T-helper 1 cell treated with Interleukin-12 subunit alpha and Interleukin-12 subunit beta and Interleukin-4 antibody, amounts not matched to agents 30 ng/mL and 1 ng/mL, for 36 hours (primary cell): ENCODE results near the gene TARP.
"Not testable (repeated sequence)": the region's sequence is repeated elsewhere in the genome, so short reads cannot be mapped to it uniquely, and the experiment has no call there.

Experiments
- intact Hi-C: fragments of 100-400 bp; cut with micrococcal nuclease; formaldehyde crosslinking; loops from one replicate; pipeline ENCODE4 v1.15.1; 2024

TARP gene

DNA sequence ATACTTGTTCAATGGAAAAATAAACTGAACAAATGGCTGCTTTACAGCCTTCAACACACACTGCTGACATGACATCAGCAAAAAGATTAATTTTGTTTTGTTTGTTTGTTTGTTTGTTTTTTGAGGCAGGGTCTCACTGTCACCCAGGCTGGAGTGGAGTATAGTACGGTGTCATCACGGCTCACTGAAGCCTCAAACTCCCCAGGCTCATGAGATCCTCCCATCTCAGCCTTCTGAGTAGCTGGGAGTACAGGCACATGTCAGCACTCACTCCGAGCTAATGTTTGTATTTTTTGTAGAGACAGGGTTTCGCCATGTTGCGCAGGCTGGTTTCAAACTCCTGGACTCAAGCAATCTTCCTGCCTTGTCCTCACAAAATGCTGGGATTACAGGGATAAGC is 10.9 kb downstream of the TARP start:
- intact Hi-C loops = no loop called here

- intact Hi-C loops = not testable (repeated sequence)
Measured at GRCh38 chr7:38262026-38262425, 11.4 kb downstream of the TARP start.

- intact Hi-C loops = not testable (repeated sequence)
Measured at GRCh38 chr7:38261601-38262000, 11.8 kb downstream of the TARP start.

- intact Hi-C loops = not testable (repeated sequence)
Measured at GRCh38 chr7:38259157-38259556, 14.3 kb downstream of the TARP start.

GRCh38 chr7:38257350-38257677 is 16.1 kb downstream of the TARP start:
- intact Hi-C loops = no loop called here

DNA sequence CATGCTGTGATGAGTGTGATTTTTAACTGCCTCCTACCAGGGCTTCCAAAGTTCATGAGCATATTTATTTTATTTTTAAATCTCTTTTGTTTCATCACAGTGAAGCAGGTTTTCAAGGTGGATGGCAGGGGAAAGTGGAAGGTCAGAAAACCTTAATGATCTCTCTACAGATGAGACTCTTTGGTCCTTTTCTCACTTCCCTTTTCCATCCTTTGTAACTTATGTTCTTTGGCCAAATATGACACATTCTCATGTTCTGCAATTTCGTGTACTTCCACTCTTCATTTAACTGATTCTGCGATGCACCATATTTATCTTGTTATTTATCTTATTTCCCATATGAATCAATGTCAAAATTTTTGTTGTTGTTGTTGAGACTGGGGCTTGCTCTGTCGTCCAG is 23.6 kb downstream of the TARP start:
- intact Hi-C loops = loop anchor here (5.0 kb wide), 1 partner anchor 33 kb away; no protein-coding TSS in a partner anchor

DNA sequence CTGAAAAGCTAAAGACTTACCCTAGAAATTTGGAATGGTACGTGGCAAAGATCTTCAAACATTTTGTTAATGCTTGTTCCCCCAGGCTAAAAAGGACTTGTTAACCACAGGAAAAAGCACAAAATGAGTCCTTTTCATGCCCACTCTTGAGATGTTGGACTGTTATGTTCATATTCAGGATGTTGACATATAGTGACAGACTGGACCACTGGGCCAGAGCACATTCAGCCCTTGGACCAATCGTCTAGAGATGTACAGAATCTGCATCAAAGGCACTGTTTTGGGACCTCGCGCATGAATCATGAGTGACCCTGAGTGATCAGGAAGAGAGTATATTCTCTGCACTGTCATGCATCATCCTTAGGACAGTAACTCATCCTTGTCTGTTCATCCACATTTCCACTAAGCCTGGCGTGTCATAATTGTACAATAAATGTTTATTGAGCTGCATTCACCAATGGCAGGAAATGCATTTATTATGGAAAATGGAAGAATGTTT is 25.3 kb downstream of the TARP start:
- intact Hi-C loops = no loop called here

- intact Hi-C loops = no loop called here
Measured at GRCh38 chr7:38245409-38245977, 27.9 kb downstream of the TARP start.

GRCh38 chr7:38244516-38244915 is 28.9 kb downstream of the TARP start:
- intact Hi-C loops = no loop called here

DNA sequence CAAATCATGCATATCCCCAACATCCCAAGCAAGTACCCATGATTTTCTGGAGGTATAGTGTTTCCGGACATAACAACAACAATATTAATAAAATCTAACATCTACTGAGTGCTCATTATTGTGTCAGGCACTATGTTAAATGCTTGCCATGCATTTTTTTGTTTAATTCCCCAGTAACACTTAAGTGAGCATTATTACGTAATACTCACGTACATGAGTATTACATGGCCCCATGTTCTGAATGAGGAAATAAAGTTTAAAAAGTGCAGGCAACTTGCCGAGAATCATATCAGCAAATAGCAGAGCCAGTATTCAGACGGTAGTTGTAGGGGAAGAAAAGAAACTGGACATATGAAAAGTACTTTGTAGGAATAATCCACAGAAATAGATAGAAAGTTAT is 30.1 kb downstream of the TARP start:
- intact Hi-C loops = not testable (repeated sequence)

DNA sequence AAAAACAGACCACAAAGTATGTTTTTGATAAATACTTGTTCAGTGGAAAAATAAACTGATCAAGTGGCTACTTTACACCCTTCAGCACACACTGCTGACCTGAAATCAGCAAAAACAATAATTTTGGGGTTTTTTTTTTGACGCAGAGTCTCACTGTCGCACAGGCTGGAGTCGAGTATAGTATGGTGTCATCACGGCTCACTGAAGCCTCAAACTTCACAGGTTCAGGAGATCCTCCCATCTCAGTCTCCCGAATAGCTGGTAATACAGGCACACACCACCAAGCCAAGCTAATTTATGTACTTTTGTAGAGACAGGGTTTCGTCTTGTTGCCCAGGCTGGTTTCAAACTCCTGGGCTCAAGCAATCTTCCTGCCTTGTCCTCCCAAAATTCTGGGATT is 30.6 kb downstream of the TARP start:
- intact Hi-C loops = no loop called here

- intact Hi-C loops = no loop called here
Measured at GRCh38 chr7:38241071-38241470, 32.4 kb downstream of the TARP start.

DNA sequence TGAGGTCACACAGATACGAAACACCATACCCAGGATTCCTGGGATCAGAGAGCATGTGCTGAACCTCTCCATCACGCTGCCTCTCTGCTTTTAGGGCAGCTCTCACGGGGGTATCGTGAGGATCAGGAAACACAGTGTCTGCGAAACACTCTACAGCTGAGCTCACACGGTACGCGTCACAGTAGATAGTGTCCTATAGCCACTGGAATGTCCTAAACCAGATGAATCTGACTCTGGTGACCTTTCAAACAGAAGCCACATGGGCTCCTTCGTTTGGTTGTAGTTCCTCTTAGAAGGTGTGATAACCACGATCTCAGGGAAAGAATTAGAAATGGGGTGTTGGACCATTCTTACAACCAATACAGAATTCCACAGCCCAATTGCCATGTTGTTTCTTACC is 34.3 kb downstream of the TARP start:
- intact Hi-C loops = not testable (repeated sequence)

DNA sequence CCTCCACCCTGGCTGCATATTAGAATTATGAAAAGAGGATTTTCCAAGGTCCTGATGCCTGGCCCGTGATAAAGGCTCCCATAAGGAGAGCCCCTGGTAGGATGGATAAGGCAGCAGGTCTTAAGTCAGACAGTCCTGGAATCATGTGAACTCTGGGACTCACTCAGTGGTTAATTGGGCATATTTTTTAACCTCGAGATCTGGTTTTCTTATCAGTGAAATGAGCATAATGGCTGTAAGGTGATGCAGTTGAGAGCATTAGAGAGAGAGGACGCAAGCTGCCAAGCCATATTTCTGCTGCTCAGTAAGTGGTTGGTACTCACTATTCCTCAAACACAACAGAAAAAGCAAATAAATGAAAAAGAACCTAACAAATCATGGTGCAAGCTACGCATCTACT is 37.8 kb downstream of the TARP start:
- intact Hi-C loops = no loop called here

DNA sequence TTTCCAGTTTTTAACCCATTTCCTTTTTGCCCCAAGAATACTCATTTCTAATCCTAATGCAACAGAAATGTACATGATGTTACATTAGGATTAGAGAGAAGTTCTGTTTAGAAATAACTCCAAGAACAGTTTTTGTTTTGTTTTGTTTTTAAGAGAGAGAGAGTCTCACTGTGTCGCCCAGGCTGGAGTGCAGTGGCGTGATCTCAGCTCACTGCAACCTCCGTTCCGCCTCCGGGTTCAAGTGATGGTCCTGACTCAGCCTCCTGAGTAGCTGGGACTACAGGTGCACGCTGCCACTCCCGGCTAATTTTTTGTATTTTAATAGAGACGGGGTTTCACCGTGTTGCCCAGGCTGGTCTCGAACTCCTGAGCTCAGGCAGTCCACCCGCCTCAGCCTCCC is 38.7 kb downstream of the TARP start:
- intact Hi-C loops = loop anchor here (5.0 kb wide), 1 partner anchor 103 kb away; no protein-coding TSS in a partner anchor

DNA sequence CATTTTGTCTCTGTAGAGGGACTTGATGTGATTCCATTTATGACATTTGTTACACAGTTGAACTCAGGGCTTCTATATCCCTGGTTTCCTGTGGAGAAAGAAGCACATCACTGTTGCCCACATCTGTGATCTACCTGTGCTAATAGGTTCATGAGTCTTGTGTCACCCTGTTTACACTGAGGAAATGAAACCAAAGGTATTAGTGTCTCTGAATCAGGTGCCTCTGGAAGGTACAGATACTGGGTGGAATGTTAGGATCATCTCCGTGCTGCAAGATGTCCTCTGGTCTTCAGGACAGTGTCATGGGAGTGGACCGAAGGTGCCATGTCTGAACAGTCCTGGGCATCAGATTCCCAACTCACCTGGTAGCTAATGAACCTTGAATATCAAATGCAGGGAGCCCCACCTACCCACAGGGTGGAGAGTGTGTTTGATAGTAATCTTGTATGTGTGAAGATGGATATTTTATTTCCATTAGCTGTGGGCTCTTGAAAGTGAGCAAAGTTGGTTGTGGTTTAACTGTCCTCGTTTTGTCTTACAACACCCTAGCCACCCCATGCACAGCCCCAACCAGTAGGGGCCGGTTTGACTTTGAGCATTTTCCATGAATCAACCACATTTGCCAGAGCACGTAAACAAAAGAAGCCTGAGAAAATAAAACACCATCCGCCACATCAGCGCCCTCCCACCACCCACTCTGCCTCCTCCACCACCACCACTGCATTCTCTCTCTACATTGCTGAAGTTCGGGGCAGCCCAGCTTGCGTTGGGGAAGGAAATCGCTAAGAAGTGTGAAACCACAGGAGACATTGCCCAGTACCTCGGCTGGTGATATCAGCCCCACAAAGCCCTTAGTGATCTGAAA is 40.7 kb downstream of the TARP start:
- intact Hi-C loops = loop anchor here (1.0 to 5.0 kb wide), 5 partner anchors 10 to 105 kb away; partner anchors contain the start of gene STARD3NL

DNA sequence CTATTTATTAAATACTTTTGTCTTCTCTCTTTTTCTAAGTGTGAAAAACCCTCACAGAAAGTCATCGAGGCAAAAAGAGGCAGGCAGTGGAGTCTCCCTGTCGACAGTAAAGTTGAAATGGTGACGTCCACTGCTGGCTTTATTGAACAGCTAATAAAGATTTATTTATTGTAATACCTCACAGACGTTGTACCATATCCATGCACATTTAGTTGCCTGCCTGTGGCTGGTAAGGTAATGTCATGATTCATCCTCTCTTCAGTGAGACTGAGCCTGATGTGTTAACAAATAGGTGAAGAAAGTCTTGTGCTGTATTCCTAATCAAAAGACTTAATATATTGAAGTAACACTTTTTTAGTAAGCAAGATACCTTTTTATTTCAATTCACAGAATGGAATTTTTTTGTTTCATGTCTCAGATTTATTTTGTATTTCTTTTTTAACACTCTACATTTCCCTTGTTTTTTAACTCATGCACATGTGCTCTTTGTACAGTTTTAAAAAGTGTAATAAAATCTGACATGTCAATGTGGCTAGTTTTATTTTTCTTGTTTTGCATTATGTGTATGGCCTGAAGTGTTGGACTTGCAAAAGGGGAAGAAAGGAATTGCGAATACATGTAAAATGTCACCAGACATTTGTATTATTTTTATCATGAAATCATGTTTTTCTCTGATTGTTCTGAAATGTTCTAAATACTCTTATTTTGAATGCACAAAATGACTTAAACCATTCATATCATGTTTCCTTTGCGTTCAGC is 43.4 kb downstream of the TARP start:
- intact Hi-C loops = loop anchor here (5.0 to 10.0 kb wide), 2 partner anchors 107 to 525 kb away; no protein-coding TSS in a partner anchor

GRCh38 chr7:38229386-38229785 is 44.0 kb downstream of the TARP start:
- intact Hi-C loops = loop anchor here (10.0 kb wide), 1 partner anchor 525 kb away; no protein-coding TSS in a partner anchor

- intact Hi-C loops = loop anchor here (5.0 to 10.0 kb wide), 2 partner anchors 307 to 530 kb away; partner anchors contain the start of gene SFRP4
Measured at GRCh38 chr7:38224392-38224791, 49.0 kb downstream of the TARP start.

GRCh38 chr7:38223306-38223705 is 50.1 kb downstream of the TARP start:
- intact Hi-C loops = loop anchor here (1.0 to 10.0 kb wide), 5 partner anchors 8 to 531 kb away; partner anchors contain the start of genes SFRP4 and STARD3NL

GRCh38 chr7:38222481-38223096 is 50.8 kb downstream of the TARP start:
- intact Hi-C loops = loop anchor here (1.0 to 10.0 kb wide), 8 partner anchors 7 to 532 kb away; partner anchors contain the start of genes SFRP4 and STARD3NL
